NCI-H345 treated with DMSO at 0.1 percent for 48 hours (cell line): Measurements from ENCODE around the gene PRKCH.
"Not testable (repeated sequence)": the region's sequence is repeated elsewhere in the genome, so short reads cannot be mapped to it uniquely, and the experiment has no call there.

Experiments used
- DNase-seq: peaks from one replicate; lab custom pipeline; 2025; ENCODE audit not compliant: unreplicated experiment; lab: John Stamatoyannopoulos, UW

Gene PRKCH

GRCh38 chr14:61453103-61453767 is 131.9 kb downstream of the PRKCH start:
- DNase-seq, result no peak

- no peak for DNase-seq
These were observed 133.2 kb downstream of the PRKCH start for GRCh38 chr14:61454545-61454944.

GRCh38 chr14:61455351-61455750 is 134.0 kb downstream of the PRKCH start:
- DNase-seq, result no peak

GRCh38 chr14:61456720-61457119 is 135.3 kb downstream of the PRKCH start:
- DNase-seq, result peak; percentile 75

- no peak for DNase-seq
These were observed 137.4 kb downstream of the PRKCH start for GRCh38 chr14:61458766-61459165.

GRCh38 chr14:61459229-61459628 is 137.8 kb downstream of the PRKCH start:
- DNase-seq, result no peak

GRCh38 chr14:61460063-61460462 is 138.7 kb downstream of the PRKCH start:
- DNase-seq, result no peak

GRCh38 chr14:61460718-61461611 is 139.6 kb downstream of the PRKCH start:
- no peak for DNase-seq

- DNase-seq, result peak; percentile 48
These were observed 140.5 kb downstream of the PRKCH start for GRCh38 chr14:61461808-61462275.

- no peak for DNase-seq
These were observed 141.3 kb downstream of the PRKCH start for GRCh38 chr14:61462566-61463193.

GRCh38 chr14:61463664-61464285 is 142.4 kb downstream of the PRKCH start:
- DNase-seq, result no peak

GRCh38 chr14:61464539-61465320 is 143.4 kb downstream of the PRKCH start:
- DNase-seq, result not testable (repeated sequence)

- no peak for DNase-seq
These were observed 145.0 kb downstream of the PRKCH start for GRCh38 chr14:61466249-61466904.

- DNase-seq, result no peak
These were observed 145.5 kb downstream of the PRKCH start for GRCh38 chr14:61466905-61467280.

GRCh38 chr14:61467296-61467695 is 145.9 kb downstream of the PRKCH start:
- no peak for DNase-seq

- no peak for DNase-seq
These were observed 146.9 kb downstream of the PRKCH start for GRCh38 chr14:61468063-61468825.

- no peak for DNase-seq
These were observed 148.4 kb downstream of the PRKCH start for GRCh38 chr14:61469781-61470180.

- no peak for DNase-seq
These were observed 149.0 kb downstream of the PRKCH start for GRCh38 chr14:61470261-61470960.

- no peak for DNase-seq
These were observed 149.5 kb downstream of the PRKCH start for GRCh38 chr14:61470961-61471293.
